Cardiac muscle cell (in vitro differentiated cells and primary cell): ENCODE measurements around the gene METTL14. TPM values are rescaled to one million over a fixed set of nuclear protein-coding genes. Genes with fewer than 3 reads are reported as not detected.

ENCODE experiments used
- DNase-seq, 2 donors: peaks; one replicate each; pipeline versions ENCODE4 v3.0.0 to v3.0.0-alpha.2; 2010 to 2017; ENCODE audit warnings: low read depth in 1 of 2, low spot score in 1 of 2
- H3K27ac ChIP-seq: fragments of 200-600 bp; sonication (generic); 2 replicates; pipeline ENCODE4 v1.5.1; 2016
- H3K27me3 ChIP-seq: fragments of 200-600 bp; sonication (generic); 2 replicates; pipeline ENCODE4 v1.6.0; 2016; ENCODE audit warnings: control low read depth
- H3K36me3 ChIP-seq: fragments of 200-600 bp; sonication (generic); 2 replicates; pipeline ENCODE4 v1.5.1; 2016; ENCODE audit warnings: control low read depth
- H3K4me1 ChIP-seq: fragments of 200-600 bp; sonication (generic); 2 replicates; pipeline ENCODE4 v1.8.1; 2017; ENCODE audit warnings: low read depth, mild to moderate bottlenecking, mixed run types
- H3K4me3 ChIP-seq: fragments of 200-600 bp; sonication (generic); 2 replicates; pipeline ENCODE4 v1.5.1; 2016; ENCODE audit warnings: mild to moderate bottlenecking
- H3K9me3 ChIP-seq: fragments of 200-600 bp; sonication (generic); 2 replicates; pipeline ENCODE4 v1.5.1; 2017; ENCODE audit warnings: low read depth, mild to moderate bottlenecking, control low read depth
- polyA plus RNA-seq: library from polyadenylated mRNA; unstranded; fragments of >200 nt; fragmentation: Nextera tagmentation; extraction: Ambion mirVana; gene quantifications from 2 replicates; pipeline ENCODE4 v1.2.1, GENCODE V29; 2016
- total RNA-seq: library from RNA; depleted of rRNA; stranded (reverse); fragments of >200 nt; gene quantifications from 2 replicates; pipeline ENCODE4 v1.2.3, GENCODE V29; 2016
- TF ChIP-seq, protein P1 (sequence below): IDR thresholded peaks from 2 replicates; pipeline ENCODE4 v1.5.1; 2012; ENCODE audit warnings: low read depth, mild to moderate bottlenecking, low read length

Gene METTL14
- total and polyA plus RNA-seq, 2 experiments from 2014 or later: 15.3 to 37.1 TPM

DNA sequence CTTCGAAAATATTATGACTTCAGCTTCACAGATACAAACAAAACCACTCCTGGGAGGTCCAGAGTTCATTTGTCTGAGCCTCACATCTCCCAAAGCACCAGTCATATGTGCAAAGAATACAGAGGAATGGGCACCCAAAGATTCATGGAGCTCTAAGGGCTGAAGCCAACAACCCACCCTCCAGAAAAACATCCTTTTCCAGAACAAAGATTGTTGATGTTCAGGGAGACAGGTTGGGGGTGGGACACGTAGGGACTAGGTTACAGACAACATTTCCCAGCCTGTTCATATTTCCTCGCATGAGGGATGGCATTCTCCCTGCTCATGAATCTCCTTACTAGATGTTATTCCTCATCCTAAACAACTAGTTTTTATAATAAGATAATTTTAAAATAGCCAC is 71.2 kb downstream of the METTL14 start:
- Histone ChIP-seq H3K9me3 (no peaks in the 10 kb centered on the region), H3K27ac (no peak overlapping the region), H3K27me3 (no peaks in the 10 kb centered on the region), H3K4me1 (peaks cover 8% of the 10 kb centered on the region), H3K36me3 (peaks cover 9% of the 10 kb centered on the region), H3K4me3 (no peak overlapping the region)
- DNase-seq: no peak
- TF ChIP-seq, protein P1, sequence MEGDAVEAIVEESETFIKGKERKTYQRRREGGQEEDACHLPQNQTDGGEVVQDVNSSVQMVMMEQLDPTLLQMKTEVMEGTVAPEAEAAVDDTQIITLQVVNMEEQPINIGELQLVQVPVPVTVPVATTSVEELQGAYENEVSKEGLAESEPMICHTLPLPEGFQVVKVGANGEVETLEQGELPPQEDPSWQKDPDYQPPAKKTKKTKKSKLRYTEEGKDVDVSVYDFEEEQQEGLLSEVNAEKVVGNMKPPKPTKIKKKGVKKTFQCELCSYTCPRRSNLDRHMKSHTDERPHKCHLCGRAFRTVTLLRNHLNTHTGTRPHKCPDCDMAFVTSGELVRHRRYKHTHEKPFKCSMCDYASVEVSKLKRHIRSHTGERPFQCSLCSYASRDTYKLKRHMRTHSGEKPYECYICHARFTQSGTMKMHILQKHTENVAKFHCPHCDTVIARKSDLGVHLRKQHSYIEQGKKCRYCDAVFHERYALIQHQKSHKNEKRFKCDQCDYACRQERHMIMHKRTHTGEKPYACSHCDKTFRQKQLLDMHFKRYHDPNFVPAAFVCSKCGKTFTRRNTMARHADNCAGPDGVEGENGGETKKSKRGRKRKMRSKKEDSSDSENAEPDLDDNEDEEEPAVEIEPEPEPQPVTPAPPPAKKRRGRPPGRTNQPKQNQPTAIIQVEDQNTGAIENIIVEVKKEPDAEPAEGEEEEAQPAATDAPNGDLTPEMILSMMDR: no peak

DNA sequence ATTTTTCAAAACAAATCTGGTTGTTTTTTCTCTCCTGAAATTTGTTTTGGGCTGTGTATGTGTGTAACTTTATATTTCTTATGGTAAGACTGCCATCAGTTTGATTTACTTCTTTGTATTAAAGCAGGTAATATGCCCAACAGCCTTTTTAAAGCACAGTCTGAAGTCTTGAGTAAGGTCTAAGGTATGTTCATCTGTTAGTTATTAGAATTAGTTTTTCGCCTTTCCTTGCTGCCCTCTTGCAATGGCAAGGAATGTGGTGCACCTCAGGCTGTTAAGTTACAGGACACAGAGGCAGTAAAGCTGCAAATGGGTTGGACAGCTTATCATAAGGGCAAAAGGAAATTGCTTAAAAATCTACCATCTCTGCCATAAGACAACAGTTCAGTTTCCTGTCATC is 71.8 kb downstream of the METTL14 start:
- TF ChIP-seq, protein P1: no peak
- Histone ChIP-seq H3K27me3 (no peaks in the 10 kb centered on the region), H3K4me3 (no peak overlapping the region), H3K27ac (no peak overlapping the region), H3K9me3 (no peaks in the 10 kb centered on the region), H3K36me3 (peaks cover 9% of the 10 kb centered on the region), H3K4me1 (peaks cover 8% of the 10 kb centered on the region)
- no peak for DNase-seq

DNA sequence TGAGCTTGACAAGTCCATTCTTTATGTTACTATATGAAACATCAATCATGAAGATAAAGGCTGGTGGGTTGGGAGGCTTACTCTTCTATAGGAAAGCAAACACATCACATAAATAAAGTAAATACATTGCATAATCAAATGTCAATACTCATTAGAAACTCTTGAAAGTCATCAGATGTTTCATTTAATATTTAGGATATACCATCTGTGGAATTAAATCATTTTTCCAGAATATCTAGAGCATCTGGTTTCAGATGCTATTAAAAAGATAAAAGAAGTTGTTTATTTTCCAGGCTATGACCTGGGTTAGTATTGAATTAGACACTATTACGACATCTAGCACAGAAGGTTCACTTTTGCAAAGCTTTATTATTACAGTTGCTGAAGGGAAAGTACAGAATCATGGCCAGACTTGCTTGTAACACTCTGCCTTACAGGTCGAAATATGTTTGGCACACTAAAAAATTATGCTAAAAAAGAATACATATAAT is 72.6 kb downstream of the METTL14 start:
- H3K4me1 ChIP-seq: peaks cover 8% of the 10 kb centered on the region
- H3K9me3 ChIP-seq: no peaks in the 10 kb centered on the region
- TF ChIP-seq, protein P1: no peak
- no peak overlapping the region for H3K4me3 ChIP-seq
- peak in 1 of 2 donors; percentile 90 for DNase-seq
- H3K36me3 ChIP-seq: peaks cover 4% of the 10 kb centered on the region
- H3K27me3 ChIP-seq: no peaks in the 10 kb centered on the region
- no peak overlapping the region for H3K27ac ChIP-seq

DNA sequence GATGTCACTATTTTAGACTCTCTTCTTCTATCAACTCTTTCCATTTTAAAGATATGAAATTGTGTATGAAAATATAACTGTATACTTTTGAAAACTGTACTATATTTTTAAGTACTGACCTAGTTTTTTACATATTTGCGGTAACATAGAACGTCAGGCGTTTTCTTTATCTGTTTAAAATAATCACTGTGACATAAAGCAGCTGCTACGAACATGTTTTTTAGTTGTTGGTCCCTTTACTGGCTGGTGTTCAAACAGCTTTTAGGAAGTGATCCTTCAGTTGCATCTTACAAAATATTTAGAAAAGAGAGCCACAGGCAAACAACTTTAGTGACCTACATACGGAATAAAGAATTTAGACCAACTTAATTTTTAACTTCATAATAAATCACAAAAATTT is 73.1 kb downstream of the METTL14 start:
- Histone ChIP-seq H3K27me3 (no peaks in the 10 kb centered on the region), H3K27ac (no peak overlapping the region), H3K36me3 (peaks cover 4% of the 10 kb centered on the region), H3K9me3 (no peaks in the 10 kb centered on the region), H3K4me3 (no peak overlapping the region), H3K4me1 (peaks cover 5% of the 10 kb centered on the region)
- DNase-seq: peak in 1 of 2 donors; percentile 96
- TF ChIP-seq, protein P1: no peak

GRCh38 chr4:118759481-118759880 is 74.3 kb downstream of the METTL14 start:
- Histone ChIP-seq H3K4me1 (no peaks in the 10 kb centered on the region), H3K36me3 (peaks cover 14% of the 10 kb centered on the region), H3K27ac (no peak overlapping the region), H3K9me3 (no peaks in the 10 kb centered on the region), H3K27me3 (no peaks in the 10 kb centered on the region), H3K4me3 (no peak overlapping the region)
- no peak for DNase-seq
- TF ChIP-seq, protein P1: no peak

DNA sequence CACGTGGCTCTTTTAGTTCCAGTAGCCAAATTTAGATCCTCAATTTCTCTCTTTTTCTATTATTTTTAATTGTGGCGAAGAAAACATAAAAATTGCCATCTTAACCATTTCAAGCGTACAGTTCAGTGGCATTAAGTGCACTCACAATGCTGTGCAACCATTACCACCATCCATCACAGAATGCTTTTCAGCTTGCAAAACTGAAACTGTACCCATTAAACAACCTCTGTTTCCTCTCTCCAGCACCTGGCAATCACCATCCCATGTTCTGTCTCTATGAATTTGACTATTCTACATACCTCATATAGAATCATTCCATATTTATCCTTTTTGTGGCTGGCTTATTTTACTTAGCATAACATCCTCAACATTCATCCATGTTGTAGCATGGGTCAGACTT is 74.9 kb downstream of the METTL14 start:
- H3K4me1 ChIP-seq: no peaks in the 10 kb centered on the region
- H3K27me3 ChIP-seq: no peaks in the 10 kb centered on the region
- H3K27ac ChIP-seq: no peak overlapping the region
- no peaks in the 10 kb centered on the region for H3K9me3 ChIP-seq
- no peak overlapping the region for H3K4me3 ChIP-seq
- TF ChIP-seq, protein P1: no peak
- no peak for DNase-seq
- H3K36me3 ChIP-seq: peaks cover 15% of the 10 kb centered on the region
